CD4-positive, alpha-beta T cell (primary cell): ENCODE measurements around the gene URB1. TPM values are rescaled to one million over a fixed set of nuclear protein-coding genes. Genes with fewer than 3 reads are reported as not detected.
"Not testable (repeated sequence)": the region's sequence is repeated elsewhere in the genome, so short reads cannot be mapped to it uniquely, and the experiment has no call there.

Source experiments
- ATAC-seq: fragments of 200-7000 bp; cut with Tn5 transposase; one replicate; pipeline ENCODE4 v1.10.0; 2022; ENCODE audit warnings: mild to moderate bottlenecking; ENCODE audit not compliant: poor library complexity
- CTCF ChIA-PET: fragments of 350-600 bp; sonication (Branson Sonifier 250); formaldehyde crosslinking; loops from one replicate; lab custom pipeline; 2021; ENCODE audit warnings: antibody characterized with exemption, inconsistent platforms; lab: Charles Lee
- POLR2A ChIA-PET: fragments of 350-600 bp; sonication (Branson Sonifier 250); formaldehyde crosslinking; loops from one replicate; lab custom pipeline; 2021; ENCODE audit warnings: antibody characterized with exemption, inconsistent platforms; lab: Charles Lee
- DNase-seq, 14 experiments: peaks; one replicate each; pipeline ENCODE4 v3.0.0-alpha.2; 2013 to 2020; ENCODE audit warnings: mixed read lengths in 2 of 14
- H3K27ac ChIP-seq, 2 donors: one replicate each; pipeline versions ENCODE4 v1.5.1 to v1.7.0; 2013; ENCODE audit warnings: low read length in 2 of 2, low read depth in 1 of 2, mild to moderate bottlenecking in 1 of 2
- H3K27me3 ChIP-seq, 2 experiments: 1 replicate in 1 of 2; 2 replicates in 1 of 2; pipeline versions ENCODE4 v1.6.1 to v1.7.0; 2013; ENCODE audit warnings: low read length in 2 of 2, control low read depth in 1 of 2, mild to moderate bottlenecking in 1 of 2, moderate library complexity in 1 of 2; ENCODE audit not compliant: insufficient read depth in 2 of 2, control insufficient read depth in 1 of 2
- H3K36me3 ChIP-seq: one replicate; pipeline ENCODE4 v1.6.1; 2013; ENCODE audit warnings: low read length, control low read depth; ENCODE audit not compliant: insufficient read depth
- H3K4me1 ChIP-seq: one replicate; pipeline ENCODE4 v1.6.1; 2013; ENCODE audit warnings: low read length, control low read depth; ENCODE audit not compliant: insufficient read depth
- H3K4me3 ChIP-seq: one replicate; pipeline ENCODE4 v1.5.1; 2013; ENCODE audit warnings: mild to moderate bottlenecking, low read length, moderate library complexity
- H3K9me3 ChIP-seq, 2 experiments: 1 replicate in 1 of 2; 2 replicates in 1 of 2; pipeline versions ENCODE4 v1.6.1 to v1.7.0; 2013; ENCODE audit warnings: low read length in 2 of 2, mild to moderate bottlenecking in 2 of 2, control low read depth in 1 of 2, moderate library complexity in 1 of 2; ENCODE audit not compliant: control insufficient read depth in 1 of 2, insufficient read depth in 1 of 2
- H3K27ac Mint-ChIP-seq: one replicate; pipeline ENCODE4 v1.8.0; 2020; ENCODE audit warnings: mixed read lengths
- H3K27me3 Mint-ChIP-seq: one replicate; pipeline ENCODE4 v1.8.0; 2021; ENCODE audit warnings: mixed read lengths
- H3K36me3 Mint-ChIP-seq: one replicate; pipeline ENCODE4 v1.8.0; 2021; ENCODE audit warnings: low read depth, mixed read lengths
- H3K4me1 Mint-ChIP-seq: one replicate; pipeline ENCODE4 v1.8.0; 2021; ENCODE audit warnings: low read depth, mixed read lengths
- H3K4me3 Mint-ChIP-seq: one replicate; pipeline ENCODE4 v1.8.0; 2020; ENCODE audit warnings: mild to moderate bottlenecking, mixed read lengths
- H3K9me3 Mint-ChIP-seq: one replicate; pipeline ENCODE4 v1.8.0; 2020; ENCODE audit warnings: mixed read lengths
- intact Hi-C, 2 experiments: fragments of 100-400 bp; cut with DNase I in 1 of 2; cut with micrococcal nuclease in 1 of 2; formaldehyde crosslinking; loops; one replicate each; pipeline versions ENCODE4 v1.15.1 to v1.9.0; 2023 to 2025; cut with DNase I, micrococcal nuclease
- total RNA-seq, 174 experiments: library from RNA in 2 of 174; stranded (reverse) in 2 of 174; gene quantifications; one replicate each; pipeline ENCODE4 v1.2.3 and lab custom pipeline; 2021 to 2026
- TF ChIP-seq, protein P1 (sequence below): fragments of 200-600 bp; IDR thresholded peaks from one replicate; pipeline ENCODE4 v1.8.0; 2022; ENCODE audit warnings: antibody characterized with exemption, mild to moderate bottlenecking

The URB1 gene
- total RNA-seq, 2 experiments from 2014 or later = 5.4 to 5.7 TPM

DNA sequence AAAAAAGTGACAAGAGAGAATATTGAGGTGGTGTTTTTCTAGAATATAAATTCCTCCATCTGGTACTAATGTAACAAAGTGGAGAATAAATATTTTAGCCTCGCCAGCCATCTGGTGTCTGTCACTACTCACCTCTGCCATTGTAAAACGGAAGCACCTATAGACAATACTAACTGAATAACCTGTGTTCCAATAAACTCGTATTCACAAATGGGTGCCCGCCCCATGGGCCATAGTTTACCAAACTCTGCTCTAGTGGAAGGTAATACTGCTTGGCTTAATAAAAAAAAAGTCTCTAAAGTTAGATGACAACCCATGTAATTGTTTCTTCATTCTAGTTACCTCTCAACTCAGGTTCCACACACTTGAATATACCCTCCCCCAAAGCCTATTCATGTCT lies 122.1 kb downstream of the URB1 start:
- H3K36me3 ChIP-seq = peaks cover 44% of the 10 kb centered on the region
- no peaks in the 10 kb centered on the region for H3K9me3 ChIP-seq
- intact Hi-C loops = loop anchor here in 1 of 2 experiments (10.0 kb wide), 1 partner anchor 606 kb away; no protein-coding TSS in a partner anchor
- ATAC-seq (no peak), DNase-seq (no peak)
- H3K4me1 ChIP-seq = no peaks in the 10 kb centered on the region
- Mint-ChIP-seq H3K9me3 (no peaks in the 10 kb centered on the region), H3K4me1 (no peaks in the 10 kb centered on the region), H3K27ac (no peak overlapping the region), H3K36me3 (peaks cover 71% of the 10 kb centered on the region), H3K27me3 (no peaks in the 10 kb centered on the region), H3K4me3 (no peak overlapping the region)
- H3K27me3 ChIP-seq = no peaks in the 10 kb centered on the region
- no peak overlapping the region for H3K4me3 ChIP-seq
- CTCF ChIA-PET = no interaction called here
- POLR2A ChIA-PET = no interaction called here
- TF ChIP-seq, protein P1, sequence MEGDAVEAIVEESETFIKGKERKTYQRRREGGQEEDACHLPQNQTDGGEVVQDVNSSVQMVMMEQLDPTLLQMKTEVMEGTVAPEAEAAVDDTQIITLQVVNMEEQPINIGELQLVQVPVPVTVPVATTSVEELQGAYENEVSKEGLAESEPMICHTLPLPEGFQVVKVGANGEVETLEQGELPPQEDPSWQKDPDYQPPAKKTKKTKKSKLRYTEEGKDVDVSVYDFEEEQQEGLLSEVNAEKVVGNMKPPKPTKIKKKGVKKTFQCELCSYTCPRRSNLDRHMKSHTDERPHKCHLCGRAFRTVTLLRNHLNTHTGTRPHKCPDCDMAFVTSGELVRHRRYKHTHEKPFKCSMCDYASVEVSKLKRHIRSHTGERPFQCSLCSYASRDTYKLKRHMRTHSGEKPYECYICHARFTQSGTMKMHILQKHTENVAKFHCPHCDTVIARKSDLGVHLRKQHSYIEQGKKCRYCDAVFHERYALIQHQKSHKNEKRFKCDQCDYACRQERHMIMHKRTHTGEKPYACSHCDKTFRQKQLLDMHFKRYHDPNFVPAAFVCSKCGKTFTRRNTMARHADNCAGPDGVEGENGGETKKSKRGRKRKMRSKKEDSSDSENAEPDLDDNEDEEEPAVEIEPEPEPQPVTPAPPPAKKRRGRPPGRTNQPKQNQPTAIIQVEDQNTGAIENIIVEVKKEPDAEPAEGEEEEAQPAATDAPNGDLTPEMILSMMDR = no peak
- H3K27ac ChIP-seq = no peak overlapping the region

DNA sequence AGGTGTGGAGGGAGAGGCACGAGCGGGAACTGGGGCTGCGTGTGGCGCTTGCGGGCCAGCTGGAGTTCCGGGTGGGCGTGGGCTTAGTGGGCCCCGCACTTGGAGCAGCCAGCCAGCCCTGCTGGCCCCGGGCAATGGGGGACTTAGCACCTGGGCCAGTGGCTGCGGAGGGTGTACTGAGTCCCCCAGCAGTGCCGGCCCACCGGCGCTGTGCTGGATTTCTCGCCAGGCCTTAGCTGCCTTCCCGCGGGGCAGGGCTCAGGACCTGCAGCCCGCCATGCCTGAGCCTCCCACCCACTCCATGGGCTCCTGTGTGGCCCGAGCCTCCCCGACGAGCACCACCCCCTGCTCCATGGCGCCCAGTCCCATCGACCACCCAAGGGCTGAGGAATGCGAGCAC lies 127.5 kb downstream of the URB1 start:
- DNase-seq, H3K27me3 Mint-ChIP-seq, H3K27ac ChIP-seq, intact Hi-C loops, POLR2A ChIA-PET, H3K4me1 Mint-ChIP-seq, H3K4me3 Mint-ChIP-seq, H3K9me3 ChIP-seq, H3K4me3 ChIP-seq, H3K4me1 ChIP-seq, H3K27me3 ChIP-seq, H3K27ac Mint-ChIP-seq, ATAC-seq, CTCF ChIA-PET, H3K9me3 Mint-ChIP-seq: not testable (repeated sequence)
- peaks cover 23% of the 10 kb centered on the region for H3K36me3 ChIP-seq
- peaks cover 38% of the 10 kb centered on the region for H3K36me3 Mint-ChIP-seq

DNA sequence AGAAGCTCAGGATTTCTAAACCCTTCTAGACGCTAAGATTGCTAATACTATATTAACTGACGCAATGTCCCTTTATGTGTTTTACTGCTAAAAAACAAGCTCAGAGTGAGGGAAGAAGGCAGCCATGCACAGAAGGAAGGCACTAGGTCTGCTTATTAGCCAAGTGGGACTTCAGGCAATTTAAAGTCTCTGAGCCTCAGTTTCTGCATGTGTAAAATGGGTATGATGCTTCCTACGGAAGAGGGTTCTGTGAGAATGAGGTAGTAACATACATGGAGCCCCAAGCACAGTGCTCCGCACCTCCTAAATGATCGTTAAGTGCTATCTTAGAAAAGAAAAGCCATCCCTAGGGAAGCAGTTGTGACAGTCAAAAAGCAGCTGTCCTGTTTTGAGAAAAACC lies 130.9 kb downstream of the URB1 start:
- Mint-ChIP-seq H3K9me3 (no peaks in the 10 kb centered on the region), H3K4me1 (no peaks in the 10 kb centered on the region), H3K27ac (no peak overlapping the region), H3K27me3 (peaks cover under 1% of the 10 kb centered on the region), H3K36me3 (peaks cover 6% of the 10 kb centered on the region), H3K4me3 (no peak overlapping the region)
- TF ChIP-seq, protein P1 = no peak
- ChIA-PET POLR2A (interaction anchor here (0.5 kb wide), 1 partner anchor 1385 kb away, joined by 4 read pairs; no protein-coding TSS in a partner anchor), CTCF (interaction anchor here (0.9 kb wide), 1 partner anchor 10 kb away, joined by 3 read pairs; no protein-coding TSS in a partner anchor)
- Histone ChIP-seq H3K4me1 (no peaks in the 10 kb centered on the region), H3K9me3 (no peaks in the 10 kb centered on the region), H3K27ac (no peak overlapping the region), H3K27me3 (no peaks in the 10 kb centered on the region), H3K4me3 (no peak overlapping the region), H3K36me3 (peaks cover 2% of the 10 kb centered on the region)
- no peak for ATAC-seq
- intact Hi-C loops = no loop called here
- DNase-seq = no peak

Other genes starting within 250 kb of the URB1 start
- gene MIS18A, start 114.0 kb downstream of the URB1 start, total RNA-seq = 1 to 10 TPM; 2.7 to 3.0 TPM
- not detected for gene MRAP, start 94.2 kb downstream of the URB1 start, total RNA-seq
- 10 to 100 TPM; 11.1 to 12.7 TPM for gene EVA1C, start 19.7 kb upstream of the URB1 start, total RNA-seq
- under 1 TPM; 0.34 to 0.41 TPM for gene TCP10L, start 192.5 kb upstream of the URB1 start, total RNA-seq
- 1 to 10 TPM; 7.6 to 9.4 TPM for gene CFAP298, start 219.4 kb upstream of the URB1 start, total RNA-seq